C4-2B (cell line): ENCODE measurements around the gene SLC6A7.

Source experiments
- CTCF ChIP-seq: fragments of 450-650 bp; conservative IDR thresholded peaks from 2 replicates; pipeline ENCODE4 v1.5.1; 2017; ENCODE audit warnings: mild to moderate bottlenecking
- ZFX ChIP-seq: fragments of 450-650 bp; IDR thresholded peaks from 2 replicates; pipeline ENCODE4 v1.6.1; 2017

- no peak for TF ChIP-seq CTCF
- no peak for TF ChIP-seq ZFX
Measured at GRCh38 chr5:150141544-150142184, 48.2 kb upstream of the SLC6A7 start.
